ENCODE results near the gene CAMP.
"Not testable (repeated sequence)": the region's sequence is repeated elsewhere in the genome, so short reads cannot be mapped to it uniquely, and the experiment has no call there.

The CAMP gene

GRCh38 chr3:48194446-48195071 lies 28.7 kb upstream of the CAMP start:
- in situ Hi-C loops (cut with MboI; ENCODE audit: low pct_unique_long_range_greater_than_20kb, low sequenced_read_pairs, unreplicated experiment) = loop anchor here (10.0 kb wide), 1 partner anchor 240 kb away; the partner anchor contains the start of gene PLXNB1
- peak; percentile 85 for TF ChIP-seq CTCF (IDR thresholded peaks at IDR 0.05; ENCODE audit: extremely low read depth, insufficient read depth, missing control alignments)
- peak; percentile 60 for DNase-seq (ENCODE audit: low spot score)

GRCh38 chr3:48196611-48197010 lies 26.7 kb upstream of the CAMP start:
- DNase-seq (ENCODE audit: low spot score) = no peak
- TF ChIP-seq CTCF (IDR thresholded peaks at IDR 0.05; ENCODE audit: extremely low read depth, insufficient read depth, missing control alignments) = no peak
- in situ Hi-C loops (cut with MboI; ENCODE audit: low pct_unique_long_range_greater_than_20kb, low sequenced_read_pairs, unreplicated experiment) = loop anchor here (10.0 kb wide), 1 partner anchor 238 kb away; the partner anchor contains the start of gene PLXNB1

GRCh38 chr3:48199117-48199516 lies 24.2 kb upstream of the CAMP start:
- TF ChIP-seq CTCF (IDR thresholded peaks at IDR 0.05; ENCODE audit: extremely low read depth, insufficient read depth, missing control alignments) = no peak
- in situ Hi-C loops (cut with MboI; ENCODE audit: low pct_unique_long_range_greater_than_20kb, low sequenced_read_pairs, unreplicated experiment) = loop anchor here (10.0 kb wide), 1 partner anchor 236 kb away; the partner anchor contains the start of gene PLXNB1
- DNase-seq (ENCODE audit: low spot score) = no peak

GRCh38 chr3:48202632-48203031 lies 20.7 kb upstream of the CAMP start:
- no peak for TF ChIP-seq CTCF (IDR thresholded peaks at IDR 0.05; ENCODE audit: extremely low read depth, insufficient read depth, missing control alignments)
- no peak for DNase-seq (ENCODE audit: low spot score)
- in situ Hi-C loops (cut with MboI; ENCODE audit: low pct_unique_long_range_greater_than_20kb, low sequenced_read_pairs, unreplicated experiment) = no loop called here

- in situ Hi-C loops (cut with MboI; ENCODE audit: low pct_unique_long_range_greater_than_20kb, low sequenced_read_pairs, unreplicated experiment) = no loop called here
- DNase-seq (ENCODE audit: low spot score) = no peak
- TF ChIP-seq CTCF (IDR thresholded peaks at IDR 0.05; ENCODE audit: extremely low read depth, insufficient read depth, missing control alignments) = no peak
These were observed 15.2 kb upstream of the CAMP start for GRCh38 chr3:48208076-48208475.

- TF ChIP-seq CTCF (IDR thresholded peaks at IDR 0.05; ENCODE audit: extremely low read depth, insufficient read depth, missing control alignments) = no peak
- in situ Hi-C loops (cut with MboI; ENCODE audit: low pct_unique_long_range_greater_than_20kb, low sequenced_read_pairs, unreplicated experiment) = no loop called here
- DNase-seq (ENCODE audit: low spot score) = no peak
These were observed 13.8 kb upstream of the CAMP start for GRCh38 chr3:48209445-48209844.

- DNase-seq (ENCODE audit: low spot score); in situ Hi-C loops (cut with MboI; ENCODE audit: low pct_unique_long_range_greater_than_20kb, low sequenced_read_pairs, unreplicated experiment): not testable (repeated sequence)
These were observed 12.8 kb upstream of the CAMP start for GRCh38 chr3:48210534-48210933.

GRCh38 chr3:48211776-48212175 lies 11.5 kb upstream of the CAMP start:
- DNase-seq (ENCODE audit: low spot score); in situ Hi-C loops (cut with MboI; ENCODE audit: low pct_unique_long_range_greater_than_20kb, low sequenced_read_pairs, unreplicated experiment): not testable (repeated sequence)
